WTC11 (cell line): ENCODE measurements around the gene IL36B.

Experiments used
- CTCF ChIP-seq: fragments of 200-600 bp; IDR thresholded peaks from 2 replicates; pipeline ENCODE4 v1.8.0; 2022; ENCODE audit warnings: antibody characterized with exemption
- ESRRA ChIP-seq: sonication (generic); formaldehyde crosslinking; IDR thresholded peaks from 2 replicates; pipeline ENCODE4 v1.8.1; 2022; ENCODE audit warnings: mild to moderate bottlenecking, missing genetic modification reagents, borderline replicate concordance
- ETV6 ChIP-seq: sonication (generic); formaldehyde crosslinking; IDR thresholded peaks from 2 replicates; pipeline ENCODE4 v1.8.1; 2022; ENCODE audit warnings: mild to moderate bottlenecking, missing genetic modification reagents
- NR2C2 ChIP-seq: sonication (generic); formaldehyde crosslinking; IDR thresholded peaks from 2 replicates; pipeline ENCODE4 v1.8.0; 2022; ENCODE audit warnings: mild to moderate bottlenecking, missing genetic modification reagents

GRCh38 chr2:113009622-113010021, 43.0 kb downstream of the IL36B start:
- TF ChIP-seq ESRRA (no peak), ETV6 (CRISPR knock-in tag) (no peak), NR2C2 (CRISPR knock-in tag) (no peak), CTCF (no peak)
